Spleen (tissue), 7 donors: ENCODE measurements around the gene TIE1.

Experiments used
- POLR2A ChIP-seq, 3 donors: fragments of 450-650 bp; IDR thresholded peaks; one replicate each; pipeline ENCODE4 v1.5.1; 2017; ENCODE audit warnings: antibody characterized with exemption in 3 of 3, mild to moderate bottlenecking in 1 of 3
- POLR2AphosphoS5 ChIP-seq, 3 donors: sonication (generic); formaldehyde crosslinking; IDR thresholded peaks; one replicate each; pipeline ENCODE4 v1.5.1; 2017; ENCODE audit warnings: antibody characterized with exemption in 3 of 3
- TF ChIP-seq, protein P1 (sequence below), 11 experiments: fragments of 200-600 bp in 7 of 11; fragments of 450-650 bp in 4 of 11; sonication (generic) in 4 of 11; IDR thresholded peaks in 8 of 11; conservative IDR thresholded peaks in 3 of 11; 1 replicate in 7 of 11; 2 replicates in 4 of 11; pipeline versions ENCODE4 v1.4.0 to v1.8.0; 2016 to 2021; ENCODE audit warnings: antibody characterized with exemption in 11 of 11, inconsistent platforms in 4 of 11, mild to moderate bottlenecking in 1 of 11
- donor health status: DM: no; HTN: no; CAD: no; lungs with moderate emphysema.
- donor health status: DM: no; HTN: no; CAD: no.
- donor health status: DM: no; HTN: no; CAD: no.

DNA sequence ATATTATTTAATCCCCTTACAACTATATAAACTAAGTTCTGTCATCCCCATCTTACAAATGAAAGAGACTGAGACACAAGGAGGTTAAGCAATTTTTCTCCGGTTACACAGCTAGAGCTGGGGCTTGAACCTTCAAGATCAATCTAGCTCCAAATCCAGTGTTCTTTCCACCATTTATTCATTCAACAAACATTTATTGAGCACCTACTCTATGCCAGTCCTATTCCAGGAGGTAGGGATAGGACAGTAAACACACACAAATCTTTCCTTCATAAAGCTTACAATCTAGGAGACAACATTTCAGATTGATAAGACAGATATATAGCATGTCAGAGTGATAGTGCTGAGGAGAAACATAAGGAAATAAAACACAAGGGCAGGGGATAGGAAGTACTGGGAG lies 33.9 kb upstream of the TIE1 start:
- TF ChIP-seq POLR2A (IDR thresholded peaks at IDR 0.05) (no peak), POLR2AphosphoS5 (IDR thresholded peaks at IDR 0.05) (no peak)
- TF ChIP-seq, protein P1, sequence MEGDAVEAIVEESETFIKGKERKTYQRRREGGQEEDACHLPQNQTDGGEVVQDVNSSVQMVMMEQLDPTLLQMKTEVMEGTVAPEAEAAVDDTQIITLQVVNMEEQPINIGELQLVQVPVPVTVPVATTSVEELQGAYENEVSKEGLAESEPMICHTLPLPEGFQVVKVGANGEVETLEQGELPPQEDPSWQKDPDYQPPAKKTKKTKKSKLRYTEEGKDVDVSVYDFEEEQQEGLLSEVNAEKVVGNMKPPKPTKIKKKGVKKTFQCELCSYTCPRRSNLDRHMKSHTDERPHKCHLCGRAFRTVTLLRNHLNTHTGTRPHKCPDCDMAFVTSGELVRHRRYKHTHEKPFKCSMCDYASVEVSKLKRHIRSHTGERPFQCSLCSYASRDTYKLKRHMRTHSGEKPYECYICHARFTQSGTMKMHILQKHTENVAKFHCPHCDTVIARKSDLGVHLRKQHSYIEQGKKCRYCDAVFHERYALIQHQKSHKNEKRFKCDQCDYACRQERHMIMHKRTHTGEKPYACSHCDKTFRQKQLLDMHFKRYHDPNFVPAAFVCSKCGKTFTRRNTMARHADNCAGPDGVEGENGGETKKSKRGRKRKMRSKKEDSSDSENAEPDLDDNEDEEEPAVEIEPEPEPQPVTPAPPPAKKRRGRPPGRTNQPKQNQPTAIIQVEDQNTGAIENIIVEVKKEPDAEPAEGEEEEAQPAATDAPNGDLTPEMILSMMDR (IDR thresholded peaks at IDR 0.05 in 8 of 11, conservative IDR thresholded peaks at IDR 0.05 in 3 of 11), result no peak
